HG03460 (cell line): Measurements from ENCODE around the gene NUBP2.

Source experiments
- ATAC-seq: cut with Tn5 transposase; IDR thresholded peaks from one replicate; pipeline ENCODE4 v1.9.1; 2021; ENCODE audit not compliant: unreplicated experiment

The NUBP2 gene

GRCh38 chr16:1781758-1782407 lies 877 bp upstream of the NUBP2 start:
- peak; percentile 0 for ATAC-seq

GRCh38 chr16:1784977-1785845 lies 2.5 kb downstream of the NUBP2 start:
- no peak for ATAC-seq

GRCh38 chr16:1785846-1786170 lies 3.0 kb downstream of the NUBP2 start:
- ATAC-seq: no peak

GRCh38 chr16:1786242-1787055 lies 3.7 kb downstream of the NUBP2 start:
- no peak for ATAC-seq

GRCh38 chr16:1787056-1787321 lies 4.2 kb downstream of the NUBP2 start:
- ATAC-seq: no peak

- ATAC-seq: no peak
Observed at GRCh38 chr16:1787322-1788094, 4.7 kb downstream of the NUBP2 start.

- ATAC-seq: no peak
Observed at GRCh38 chr16:1788095-1788707, 5.4 kb downstream of the NUBP2 start.

- no peak for ATAC-seq
Observed at GRCh38 chr16:1788708-1789100, 5.9 kb downstream of the NUBP2 start.

- no peak for ATAC-seq
Observed at GRCh38 chr16:1789643-1790045, 6.9 kb downstream of the NUBP2 start.

GRCh38 chr16:1790261-1790610 lies 7.5 kb downstream of the NUBP2 start:
- ATAC-seq: no peak

GRCh38 chr16:1790611-1791255 lies 8.0 kb downstream of the NUBP2 start:
- no peak for ATAC-seq

GRCh38 chr16:1791256-1791942 lies 8.6 kb downstream of the NUBP2 start:
- ATAC-seq: no peak

GRCh38 chr16:1791943-1792812 lies 9.4 kb downstream of the NUBP2 start:
- ATAC-seq: no peak

- no peak for ATAC-seq
Observed at GRCh38 chr16:1792836-1793577, 10.2 kb downstream of the NUBP2 start.

GRCh38 chr16:1793578-1794220 lies 10.9 kb downstream of the NUBP2 start, which contains the start of gene IGFALS:
TSS of gene IGFALS (minus strand) at chr16:1793705. CDS start at chr16:1793652, 53 bp downstream.
- ATAC-seq: no peak

- no peak for ATAC-seq
Observed at GRCh38 chr16:1794221-1794871, 11.6 kb downstream of the NUBP2 start.
